Activated CD4-positive, alpha-beta T cell treated with anti-CD3 and anti-CD28 coated beads, Interleukin-2, amount 50 U/mL, for 16 hours (primary cell): ENCODE results near the gene ZNF320.
"Not testable (repeated sequence)": the region's sequence is repeated elsewhere in the genome, so short reads cannot be mapped to it uniquely, and the experiment has no call there.

Experiments used
- DNase-seq: peaks from one replicate; pipeline ENCODE4 v3.0.0-alpha.2; 2020

Gene ZNF320

DNA sequence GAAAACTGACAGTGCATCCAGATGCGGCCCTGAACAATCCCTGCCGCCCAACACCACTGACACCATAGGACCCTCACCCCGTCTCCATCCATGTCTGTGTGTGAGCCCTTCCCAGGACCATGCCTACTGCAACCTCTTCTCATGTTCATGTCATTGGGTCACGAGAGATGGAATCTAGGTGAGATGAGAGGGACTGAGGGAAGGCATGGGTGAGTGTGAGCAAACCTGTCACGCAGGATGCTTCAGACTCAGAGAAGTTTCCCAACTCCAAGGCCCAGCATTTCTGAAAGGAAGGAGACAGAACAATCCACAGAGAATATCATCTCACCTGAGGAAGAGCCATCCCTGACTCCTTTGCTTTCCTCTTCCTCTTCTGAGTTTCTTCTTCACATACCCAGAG lies 20.1 kb upstream of the ZNF320 start:
- no peak for DNase-seq

DNA sequence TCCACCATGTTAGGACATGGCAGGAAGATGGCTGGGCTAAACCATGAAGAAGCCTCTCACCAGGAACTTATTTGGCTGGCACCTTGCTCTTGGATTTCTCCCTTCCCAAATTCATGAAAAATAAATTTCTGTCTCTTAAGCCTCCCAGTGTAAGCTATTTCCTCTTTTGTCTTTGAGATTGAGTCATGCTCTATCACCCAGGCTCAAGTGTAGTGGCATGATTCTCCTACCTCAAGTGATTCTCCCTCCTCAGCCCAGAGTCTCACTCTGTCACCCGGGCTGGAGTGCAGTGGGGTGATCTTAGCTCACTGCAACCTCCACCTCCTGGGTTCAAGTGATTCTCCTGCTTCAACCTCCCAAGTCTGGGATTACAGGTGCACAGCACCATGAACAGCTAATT lies 13.2 kb upstream of the ZNF320 start:
- DNase-seq, result no peak

DNA sequence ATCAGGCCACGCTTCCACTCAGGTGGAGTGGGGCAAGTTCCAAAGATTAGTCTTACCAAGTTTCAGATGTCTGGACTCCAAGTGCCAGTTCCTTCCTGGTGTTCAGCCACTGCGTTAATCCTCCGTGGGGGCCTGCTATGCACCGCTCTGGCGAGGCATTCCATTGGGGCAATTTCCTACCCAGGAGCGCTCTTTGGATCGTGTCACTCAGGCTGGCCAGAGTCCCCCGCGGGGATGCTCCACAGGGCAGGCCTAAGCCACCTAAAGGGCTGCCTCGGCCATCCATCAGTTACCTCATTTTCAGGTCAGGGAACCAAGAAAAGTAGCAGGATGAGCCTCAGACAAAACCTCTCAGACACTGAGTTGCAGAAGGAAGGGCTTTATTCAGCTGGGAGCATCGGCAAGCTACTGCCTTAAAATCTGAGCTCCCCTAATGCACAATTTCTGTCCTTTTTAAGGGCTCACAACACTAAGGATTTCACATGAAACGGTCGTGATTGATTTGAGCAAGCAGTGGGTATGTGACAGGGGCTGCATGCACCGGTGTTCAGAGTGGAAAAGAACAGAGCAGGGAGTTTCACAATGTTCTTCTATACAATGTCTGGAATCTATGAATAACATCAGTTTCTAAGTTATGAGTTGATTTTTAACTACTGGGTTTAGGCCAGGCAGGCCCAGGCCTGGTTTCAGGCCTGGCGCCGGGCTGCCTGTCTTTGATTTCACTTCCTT lies 6.8 kb upstream of the ZNF320 start:
- not testable (repeated sequence) for DNase-seq

DNA sequence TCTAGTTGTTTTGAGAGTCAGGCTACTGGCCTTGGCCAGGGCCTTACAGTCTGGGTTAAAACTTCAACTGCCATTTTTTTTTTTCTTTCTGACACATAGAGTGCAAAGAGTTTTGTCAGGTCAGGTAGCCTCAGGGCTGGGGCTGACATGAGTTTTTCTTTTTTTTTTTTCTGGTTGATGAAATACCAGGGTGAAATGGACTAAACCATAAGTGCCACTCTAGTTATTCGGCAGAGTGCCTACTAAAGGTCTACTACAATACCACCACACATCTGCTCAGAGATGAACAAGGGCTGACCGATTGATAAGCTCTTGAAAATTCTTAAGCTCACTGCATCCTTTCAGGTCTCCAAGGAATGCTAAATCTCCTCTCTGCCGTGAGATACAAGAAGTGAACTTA lies 4.4 kb upstream of the ZNF320 start:
- no peak for DNase-seq

DNA sequence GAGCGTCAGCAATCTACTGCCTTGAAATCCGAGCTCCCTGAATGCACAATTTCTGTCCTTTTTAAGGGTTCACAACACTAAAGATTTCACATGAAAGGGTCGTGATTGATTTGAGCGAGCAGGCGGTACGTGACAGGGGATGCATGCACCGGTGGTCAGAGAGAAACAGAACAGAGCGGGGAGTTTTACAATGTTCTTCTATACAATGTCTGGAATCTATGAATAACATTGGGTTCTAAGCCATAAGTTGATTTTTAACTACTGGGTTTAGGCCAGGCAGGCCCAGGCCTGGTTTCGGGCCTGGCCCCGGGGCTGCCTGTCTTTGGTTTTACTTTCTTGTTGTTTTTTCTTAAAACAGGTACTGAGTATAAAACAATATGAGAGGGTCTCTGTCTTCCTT lies 1.2 kb upstream of the ZNF320 start:
- DNase-seq, result not testable (repeated sequence)

DNA sequence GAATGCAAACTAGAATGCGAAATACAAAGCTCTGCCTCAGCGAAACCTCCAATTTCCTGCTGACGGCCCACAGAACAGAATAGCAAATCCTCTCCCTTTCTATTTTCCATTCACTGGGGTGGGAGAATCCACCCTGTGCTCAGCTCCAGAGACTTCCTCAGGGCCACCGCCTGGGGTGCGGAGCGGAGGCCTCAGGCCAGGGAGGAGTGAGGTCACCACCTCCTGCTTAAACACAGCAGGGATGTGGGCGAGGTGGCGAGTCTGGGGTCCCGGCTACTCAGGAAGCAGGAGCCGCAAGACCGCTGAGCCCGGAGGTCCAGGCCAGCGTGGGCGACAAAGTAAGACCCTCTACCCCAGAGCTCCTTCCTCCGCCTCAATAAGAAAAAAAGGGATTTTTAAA lies 666 bp upstream of the ZNF320 start:
- DNase-seq, result no peak

DNA sequence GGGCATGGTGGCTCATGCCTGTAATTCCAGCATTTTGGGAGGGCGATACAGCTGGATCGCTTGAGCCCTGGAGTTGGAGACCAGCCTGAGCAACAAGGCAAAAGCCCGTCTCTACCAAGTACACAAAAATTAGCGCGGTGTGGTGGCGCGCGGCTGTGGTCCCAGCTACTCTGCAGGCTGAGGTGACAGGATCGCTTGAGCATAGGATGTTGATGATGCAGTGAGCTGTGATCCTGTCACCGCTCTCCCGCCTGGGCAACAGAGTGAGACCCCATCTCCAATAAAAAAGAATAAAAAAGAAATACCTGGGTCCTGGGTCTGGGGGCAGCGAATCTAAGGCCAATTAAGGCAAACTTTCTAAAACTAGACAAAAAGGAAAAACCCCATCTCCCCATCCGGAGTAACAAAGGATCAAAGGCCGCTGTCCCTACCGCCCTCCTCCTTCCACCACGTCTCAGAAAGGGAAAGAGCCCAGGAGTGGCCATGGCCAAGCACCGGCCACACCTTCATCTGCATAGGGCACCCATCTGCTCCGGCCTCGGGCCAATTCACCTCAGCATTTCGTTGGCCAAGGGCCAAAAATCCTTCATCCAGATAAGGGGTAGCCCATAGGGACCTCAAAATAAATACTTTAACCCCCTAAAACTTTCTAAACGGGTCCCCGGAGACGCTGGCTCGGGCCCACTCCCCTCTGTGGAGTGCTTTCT lies 851 bp downstream of the ZNF320 start:
- no peak for DNase-seq

DNA sequence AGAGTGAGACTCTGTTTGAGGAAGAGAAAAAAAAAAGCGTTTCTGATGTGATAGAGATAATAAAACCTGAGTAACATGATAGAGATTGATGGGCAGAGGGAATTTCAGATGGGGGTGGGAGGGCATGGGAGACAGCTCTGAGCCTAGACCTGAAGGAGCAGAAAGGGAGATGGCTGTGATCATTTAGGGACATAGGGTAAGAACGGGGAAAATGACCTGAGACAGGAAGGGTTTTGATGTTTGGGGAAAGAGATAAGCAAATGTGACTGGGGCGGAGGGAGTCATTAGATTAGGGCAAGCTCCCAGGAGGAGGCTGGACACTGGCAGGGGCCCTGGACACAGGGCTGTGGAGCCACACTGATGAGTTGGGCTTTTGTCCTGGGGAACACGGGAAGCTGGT lies 6.1 kb downstream of the ZNF320 start:
- no peak for DNase-seq

DNA sequence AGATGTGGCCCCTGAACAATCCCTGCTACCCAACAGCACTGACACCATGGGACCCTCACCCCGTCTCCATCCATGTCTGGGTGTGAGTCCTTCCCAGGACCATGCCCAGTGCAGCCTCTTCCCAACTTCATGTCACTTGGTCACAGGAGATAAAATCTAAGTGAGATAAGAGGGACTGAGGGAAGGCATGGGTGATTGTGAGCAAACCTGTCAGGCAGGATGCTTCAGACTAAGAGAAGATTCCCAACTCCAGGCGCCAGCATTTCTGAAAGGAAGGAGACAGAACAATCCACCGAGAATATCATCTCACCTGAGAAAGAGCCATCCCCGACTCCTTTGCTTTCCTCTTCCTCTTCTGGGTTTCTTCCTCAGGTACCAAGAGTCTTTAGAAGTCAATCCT lies 7.5 kb downstream of the ZNF320 start:
- no peak for DNase-seq

DNA sequence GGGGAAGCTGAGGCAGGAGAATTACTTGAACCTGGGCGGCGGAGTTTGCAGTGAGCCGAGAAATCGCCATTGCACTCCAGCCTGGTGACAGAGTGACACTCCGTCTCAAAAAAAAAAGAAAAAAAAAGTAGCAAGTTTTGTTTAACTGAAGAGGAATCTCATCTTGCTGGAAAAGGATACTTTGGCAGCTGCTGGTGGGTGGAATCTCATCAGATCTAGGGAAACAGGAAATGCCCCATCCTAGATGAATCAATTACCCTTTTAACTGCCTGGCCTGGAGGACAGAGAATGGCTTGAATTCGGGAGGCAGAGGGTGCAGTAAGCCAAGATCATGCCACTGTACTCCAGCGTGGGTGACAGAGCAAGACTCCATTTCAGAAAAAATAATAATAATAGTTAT lies 8.4 kb downstream of the ZNF320 start:
- DNase-seq, result no peak

DNA sequence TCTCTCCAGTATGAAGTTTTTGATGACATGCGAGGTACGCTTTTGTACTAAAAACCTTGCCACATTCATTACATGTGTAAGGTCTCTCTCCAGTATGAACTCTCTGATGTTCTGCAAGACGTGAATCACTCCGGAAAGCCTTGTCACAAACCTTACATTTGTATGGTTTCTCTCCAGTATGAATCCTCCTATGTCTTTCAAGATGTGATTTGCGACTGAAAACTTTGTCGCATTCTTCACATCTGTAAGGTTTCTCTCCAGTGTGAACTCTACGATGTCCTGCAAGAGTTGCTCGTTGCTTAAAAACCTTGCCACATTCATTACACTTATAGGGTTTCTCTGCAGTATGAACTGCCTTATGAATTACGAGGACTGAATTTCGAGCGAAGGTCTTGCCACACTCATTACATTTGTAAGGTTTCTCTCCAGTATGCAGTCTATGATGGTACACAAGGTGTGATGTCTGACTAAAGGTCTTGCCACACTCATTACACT lies 16.5 kb downstream of the ZNF320 start:
- DNase-seq, result no peak

DNA sequence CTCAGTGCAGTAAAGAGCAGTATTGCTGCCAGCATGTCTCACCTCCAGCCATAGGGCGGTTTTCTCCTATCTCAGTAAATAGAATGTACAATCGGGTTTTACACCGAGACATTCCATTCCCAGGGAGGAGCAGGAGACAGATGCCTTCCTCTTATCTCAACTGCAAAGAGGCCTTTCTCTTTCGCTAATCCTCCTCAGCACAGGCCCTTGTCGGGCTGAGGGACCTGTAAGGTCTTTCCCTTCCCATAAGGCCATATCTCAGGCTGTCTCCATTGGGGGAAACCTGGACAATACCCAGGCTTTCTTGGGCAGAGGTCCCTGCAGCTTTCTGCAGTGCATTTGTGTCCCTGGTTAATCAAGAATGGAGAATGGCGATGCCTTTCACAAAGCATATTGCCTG lies 24.4 kb downstream of the ZNF320 start:
- DNase-seq, result not testable (repeated sequence)

DNA sequence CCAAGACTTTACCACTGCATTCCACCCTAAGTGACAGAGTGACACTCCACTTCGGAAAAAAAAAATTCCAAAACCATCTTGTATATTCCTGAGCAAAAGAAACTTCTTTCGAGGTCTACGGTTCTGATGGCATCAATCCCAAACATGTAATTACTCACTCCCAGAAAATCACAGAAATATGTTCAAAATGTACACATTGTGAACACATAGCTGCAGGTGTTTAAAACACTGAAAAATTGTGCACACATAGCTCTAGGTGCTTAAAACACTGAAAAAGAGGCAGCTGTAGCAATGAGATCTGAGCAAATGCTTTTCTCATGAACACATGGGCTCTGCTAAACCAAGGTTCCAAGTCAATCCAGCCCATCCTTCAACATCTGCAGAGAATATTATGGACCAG lies 26.0 kb downstream of the ZNF320 start:
- no peak for DNase-seq

DNA sequence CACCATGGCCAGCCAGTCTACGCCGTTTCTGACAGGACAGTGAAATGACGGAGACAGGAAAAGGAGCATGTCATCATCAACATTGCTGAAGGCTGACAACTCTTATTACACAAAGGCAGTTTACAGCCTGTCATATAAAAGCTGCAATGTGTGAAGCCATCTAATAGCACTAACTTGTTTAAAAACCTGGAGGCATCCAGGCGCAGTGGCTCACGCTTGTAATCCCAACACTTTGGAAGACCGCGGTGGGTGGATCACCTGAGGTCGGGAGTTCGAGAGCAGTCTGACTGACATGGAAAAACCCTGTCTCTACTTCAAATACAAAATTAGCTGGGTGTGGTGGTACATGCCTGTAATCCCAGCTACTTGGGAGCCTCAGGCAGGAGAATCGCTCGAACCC lies 29.4 kb downstream of the ZNF320 start:
- DNase-seq, result not testable (repeated sequence)

DNA sequence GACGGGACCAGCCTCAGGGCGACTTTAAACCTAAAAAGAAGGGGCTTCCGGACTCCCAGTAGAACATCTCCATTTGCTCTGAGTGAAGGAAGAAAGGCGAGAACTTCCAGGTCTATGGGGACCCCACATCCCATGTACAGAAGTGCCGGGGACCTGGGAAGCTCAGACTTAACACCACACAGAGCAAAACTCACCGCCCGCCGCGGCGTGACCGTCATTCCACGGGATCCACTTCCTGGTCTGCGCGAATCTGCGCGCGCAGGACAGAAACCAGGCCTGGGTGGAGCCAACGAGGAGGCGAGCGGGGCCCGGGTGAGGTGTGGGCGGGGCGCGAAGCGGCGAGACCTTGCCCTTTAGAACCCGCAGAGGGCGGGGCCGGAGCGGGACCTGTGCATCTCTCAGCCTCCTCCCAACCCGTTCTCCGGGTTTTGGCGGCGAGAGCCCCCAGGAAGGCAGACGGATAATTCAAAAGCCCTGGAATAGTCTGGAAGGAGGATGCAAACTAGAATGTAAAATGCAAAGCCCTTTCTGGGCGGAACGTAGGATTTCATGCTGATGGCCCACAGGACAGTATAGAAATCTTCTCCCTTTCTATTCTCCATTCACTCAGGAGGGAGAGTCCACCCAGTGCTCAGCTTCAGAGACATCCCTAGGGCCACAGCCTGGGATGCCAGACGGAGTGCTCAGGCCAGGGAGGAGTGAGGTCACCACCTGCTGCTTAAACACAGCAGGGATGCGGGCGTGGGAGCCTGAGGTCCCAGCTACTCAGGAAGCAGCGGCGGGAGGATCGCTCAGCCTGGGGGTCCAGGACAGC lies 39.9 kb downstream of the ZNF320 start, which contains the start of gene ZNF468:
TSS of gene ZNF468 (minus strand) at position 242 of the 814 bp plus-strand sequence. CDS start 3,347 bp downstream, outside the sequence.
- DNase-seq, result peak; percentile 42

DNA sequence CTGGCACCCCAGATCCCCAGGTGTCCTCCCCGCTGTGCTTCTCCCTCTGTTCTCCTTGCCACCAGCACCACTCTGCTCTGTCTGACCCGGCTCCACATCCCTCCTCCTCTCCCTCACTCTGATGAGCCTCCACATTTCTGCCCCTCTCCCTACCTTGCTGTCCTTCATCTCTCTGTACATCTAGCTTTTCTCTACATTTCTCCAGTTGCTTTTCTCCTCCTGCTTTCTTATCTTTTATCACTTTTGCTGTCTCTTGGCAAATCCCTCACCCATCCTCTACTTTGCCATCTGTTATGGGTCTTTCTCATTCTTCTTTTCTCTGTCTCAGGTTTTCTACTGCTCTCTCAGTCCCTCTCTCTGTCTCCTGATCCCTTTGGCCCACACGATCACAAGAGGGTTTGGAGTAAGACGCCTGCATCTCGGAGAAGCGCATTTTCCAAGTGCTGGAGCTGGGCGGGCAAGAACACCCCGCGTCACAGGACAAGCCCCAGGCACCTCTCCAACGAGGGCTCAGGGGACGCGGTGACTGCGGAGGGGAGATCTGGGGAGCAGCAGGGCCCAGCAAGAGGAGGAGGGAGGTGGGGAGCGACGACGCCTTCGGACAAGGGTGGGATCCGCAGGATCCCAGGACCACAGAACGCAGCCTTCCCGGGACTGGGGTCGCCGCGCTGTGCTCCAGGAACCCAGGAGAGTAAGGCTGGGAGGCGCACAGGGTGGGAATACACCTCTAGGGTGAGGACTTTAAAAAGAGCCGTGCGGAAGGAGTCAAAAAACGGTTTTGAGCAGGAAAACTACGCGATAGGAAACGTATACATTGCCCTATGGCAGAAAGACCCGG lies 40.7 kb downstream of the ZNF320 start:
- DNase-seq, result not testable (repeated sequence)
